ENCODE data around the gene WWOX. TPM values are rescaled to one million over a fixed set of nuclear protein-coding genes. Genes with fewer than 3 reads are reported as not detected.

Gene WWOX
- total RNA-seq, 2 donors from 2014 or later = 30.0 to 35.4 TPM

DNA sequence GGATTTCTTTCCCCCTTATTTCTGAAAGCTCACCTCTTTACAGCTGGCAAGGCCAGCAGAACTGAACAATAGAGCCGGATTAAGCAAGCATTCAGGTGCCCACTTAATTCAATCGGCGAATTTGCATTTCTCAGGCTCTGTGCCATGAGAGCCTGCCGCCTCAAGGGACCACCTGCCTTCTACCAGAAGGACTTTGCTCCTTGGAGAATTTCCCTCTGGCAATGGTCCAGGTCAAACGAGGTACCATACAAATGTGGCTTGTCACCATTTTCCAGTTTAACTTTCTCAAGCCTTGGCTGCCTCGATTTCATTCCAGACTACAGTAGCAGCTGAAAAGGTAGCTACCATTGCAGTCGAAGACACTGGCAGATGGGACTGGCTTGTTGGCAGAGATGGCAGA is 967.1 kb downstream of the WWOX start:
- no peak for DNase-seq
- 91 to 95% methylated on average over 7 of the region's 7 CpGs for WGBS, 2 experiments (ENCODE audit: insufficient coverage in 1 of 2, insufficient read length in 1 of 2)
- TF ChIP-seq, protein P1, sequence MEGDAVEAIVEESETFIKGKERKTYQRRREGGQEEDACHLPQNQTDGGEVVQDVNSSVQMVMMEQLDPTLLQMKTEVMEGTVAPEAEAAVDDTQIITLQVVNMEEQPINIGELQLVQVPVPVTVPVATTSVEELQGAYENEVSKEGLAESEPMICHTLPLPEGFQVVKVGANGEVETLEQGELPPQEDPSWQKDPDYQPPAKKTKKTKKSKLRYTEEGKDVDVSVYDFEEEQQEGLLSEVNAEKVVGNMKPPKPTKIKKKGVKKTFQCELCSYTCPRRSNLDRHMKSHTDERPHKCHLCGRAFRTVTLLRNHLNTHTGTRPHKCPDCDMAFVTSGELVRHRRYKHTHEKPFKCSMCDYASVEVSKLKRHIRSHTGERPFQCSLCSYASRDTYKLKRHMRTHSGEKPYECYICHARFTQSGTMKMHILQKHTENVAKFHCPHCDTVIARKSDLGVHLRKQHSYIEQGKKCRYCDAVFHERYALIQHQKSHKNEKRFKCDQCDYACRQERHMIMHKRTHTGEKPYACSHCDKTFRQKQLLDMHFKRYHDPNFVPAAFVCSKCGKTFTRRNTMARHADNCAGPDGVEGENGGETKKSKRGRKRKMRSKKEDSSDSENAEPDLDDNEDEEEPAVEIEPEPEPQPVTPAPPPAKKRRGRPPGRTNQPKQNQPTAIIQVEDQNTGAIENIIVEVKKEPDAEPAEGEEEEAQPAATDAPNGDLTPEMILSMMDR (conservative IDR thresholded peaks at IDR 0.05) = no peak

DNA sequence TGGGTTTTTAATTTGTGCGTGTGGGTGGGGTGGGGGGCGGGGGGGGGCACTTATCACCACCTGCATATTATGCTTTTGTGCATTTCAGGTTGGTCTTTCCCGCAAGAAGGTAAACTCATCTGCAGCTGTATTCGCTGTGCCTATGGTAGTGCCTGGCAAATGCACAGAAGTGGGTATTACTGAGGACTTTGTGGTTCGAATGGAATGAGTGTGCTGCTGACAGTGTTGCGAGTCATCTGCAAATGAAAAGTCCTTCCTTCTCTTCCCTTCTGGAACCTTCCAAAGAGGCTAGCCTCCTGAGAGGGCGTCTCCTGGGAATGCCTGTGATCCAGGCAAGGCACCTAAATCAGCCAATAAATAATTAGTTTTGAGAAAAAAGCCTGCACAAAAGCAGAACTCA is 968.1 kb downstream of the WWOX start:
- Mint-ChIP-seq H3K27me3 (ENCODE audit: insufficient read depth) (peaks cover 79% of the 10 kb centered on the region), H3K36me3 (ENCODE audit: low read depth) (no peaks in the 10 kb centered on the region), H3K4me1 (peaks cover 16% of the 10 kb centered on the region), H3K9me3 (no peaks in the 10 kb centered on the region), H3K27ac (no peak overlapping the region), H3K4me3 (no peak overlapping the region)
- TF ChIP-seq, protein P1 (conservative IDR thresholded peaks at IDR 0.05) = no peak
- no peak overlapping the region for H3K27ac ChIP-seq (ENCODE audit: low read depth, low read length)
- H3K9me3 ChIP-seq (ENCODE audit: control insufficient read depth, low read length) = no peaks in the 10 kb centered on the region
- H3K36me3 ChIP-seq (ENCODE audit: control insufficient read depth, insufficient read depth, low read length) = no peaks in the 10 kb centered on the region
- WGBS, 2 experiments (ENCODE audit: insufficient coverage in 1 of 2, insufficient read length in 1 of 2) = 92 to 100% methylated on average over 4 to 5 of the region's 7 CpGs
- no peak for DNase-seq
- no peak overlapping the region for H3K4me3 ChIP-seq (ENCODE audit: low read length)
- no peak overlapping the region for H3K9ac ChIP-seq (ENCODE audit: extremely low read depth, low read length, poor library complexity, severe bottlenecking)
- H3K27me3 ChIP-seq (ENCODE audit: control insufficient read depth, insufficient read depth, low read length, poor library complexity, severe bottlenecking) = peaks cover 69% of the 10 kb centered on the region
- no peaks in the 10 kb centered on the region for H3K4me1 ChIP-seq (ENCODE audit: control insufficient read depth, insufficient read depth, low read length)

More for the DNA sequence above, 967.1 kb downstream of the WWOX start:
- Histone ChIP-seq H3K4me1 (ENCODE audit: control insufficient read depth, insufficient read depth, low read length) (no peaks in the 10 kb centered on the region), H3K27me3 (ENCODE audit: control insufficient read depth, insufficient read depth, low read length, poor library complexity, severe bottlenecking) (peaks cover 61% of the 10 kb centered on the region), H3K9ac (ENCODE audit: extremely low read depth, low read length, poor library complexity, severe bottlenecking) (no peak overlapping the region), H3K36me3 (ENCODE audit: control insufficient read depth, insufficient read depth, low read length) (no peaks in the 10 kb centered on the region), H3K9me3 (ENCODE audit: control insufficient read depth, low read length) (no peaks in the 10 kb centered on the region), H3K4me3 (ENCODE audit: low read length) (no peak overlapping the region), H3K27ac (ENCODE audit: low read depth, low read length) (no peak overlapping the region)
- Mint-ChIP-seq H3K9me3 (no peaks in the 10 kb centered on the region), H3K4me1 (peaks cover 24% of the 10 kb centered on the region), H3K27ac (no peak overlapping the region), H3K4me3 (no peak overlapping the region), H3K36me3 (ENCODE audit: low read depth) (no peaks in the 10 kb centered on the region), H3K27me3 (ENCODE audit: insufficient read depth) (peaks cover 76% of the 10 kb centered on the region)

DNA sequence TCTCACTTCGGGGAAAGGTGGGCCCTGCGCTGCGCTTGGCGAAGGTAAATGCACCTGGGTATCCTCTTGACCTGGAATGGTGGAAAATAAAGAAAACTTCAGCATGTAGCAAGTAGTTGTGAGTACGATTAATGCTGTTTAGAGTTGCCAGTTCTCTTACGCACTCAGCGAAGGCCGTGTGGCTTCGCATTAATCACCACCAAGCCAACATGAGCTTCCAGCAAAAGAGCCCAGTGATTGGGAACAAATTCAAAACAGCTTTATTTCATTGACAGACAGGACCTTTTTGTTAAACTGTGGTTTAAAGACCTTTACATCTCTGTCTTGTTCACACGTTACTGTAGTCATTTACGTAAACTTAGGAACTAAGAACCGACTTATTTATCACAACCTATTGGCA is 969.7 kb downstream of the WWOX start:
- H3K27me3 Mint-ChIP-seq (ENCODE audit: insufficient read depth) = peaks cover 68% of the 10 kb centered on the region
- no peak overlapping the region for H3K27ac ChIP-seq (ENCODE audit: low read depth, low read length)
- WGBS, 2 experiments (ENCODE audit: insufficient coverage in 1 of 2, insufficient read length in 1 of 2) = 94 to 98% methylated on average over 12 of the region's 12 CpGs
- peaks cover 15% of the 10 kb centered on the region for H3K4me1 Mint-ChIP-seq
- no peaks in the 10 kb centered on the region for H3K9me3 ChIP-seq (ENCODE audit: control insufficient read depth, low read length)
- TF ChIP-seq, protein P1 (conservative IDR thresholded peaks at IDR 0.05) = no peak
- peaks cover 57% of the 10 kb centered on the region for H3K27me3 ChIP-seq (ENCODE audit: control insufficient read depth, insufficient read depth, low read length, poor library complexity, severe bottlenecking)
- no peaks in the 10 kb centered on the region for H3K4me1 ChIP-seq (ENCODE audit: control insufficient read depth, insufficient read depth, low read length)
- H3K4me3 ChIP-seq (ENCODE audit: low read length) = no peak overlapping the region
- H3K4me3 Mint-ChIP-seq = no peak overlapping the region
- H3K9me3 Mint-ChIP-seq = no peaks in the 10 kb centered on the region
- no peaks in the 10 kb centered on the region for H3K36me3 ChIP-seq (ENCODE audit: control insufficient read depth, insufficient read depth, low read length)
- no peak for DNase-seq
- no peaks in the 10 kb centered on the region for H3K36me3 Mint-ChIP-seq (ENCODE audit: low read depth)
- H3K9ac ChIP-seq (ENCODE audit: extremely low read depth, low read length, poor library complexity, severe bottlenecking) = no peak overlapping the region
- no peak overlapping the region for H3K27ac Mint-ChIP-seq

Measured in endodermal cell (in vitro differentiated cells).